IMR-90 (cell line): ENCODE data around the gene ADH1C.

Experiments
- MAFK ChIP-seq: IDR thresholded peaks from 2 replicates; pipeline ENCODE4 v1.6.1; 2012; ENCODE audit warnings: low read depth, low read length, improper control_type of control experiment
- MXI1 ChIP-seq: IDR thresholded peaks from 2 replicates; pipeline ENCODE4 v1.6.1; 2012; ENCODE audit warnings: low read depth, mild to moderate bottlenecking, low read length, moderate library complexity, borderline replicate concordance
- RCOR1 ChIP-seq: IDR thresholded peaks from 2 replicates; pipeline ENCODE4 v1.6.1; 2012; ENCODE audit warnings: mild to moderate bottlenecking, low read length, improper control_type of control experiment; ENCODE audit not compliant: insufficient replicate concordance
- SMC3 ChIP-seq: fragments of 150-350 bp; IDR thresholded peaks from 2 replicates; pipeline ENCODE4 v1.6.1; 2016; ENCODE audit warnings: low read depth, mild to moderate bottlenecking, antibody characterized with exemption, low read length, moderate library complexity
- TF ChIP-seq, protein P1 (sequence below): conservative IDR thresholded peaks from 2 replicates; pipeline ENCODE4 v1.5.1; 2012; ENCODE audit warnings: mild to moderate bottlenecking, low read depth, low read length, improper control_type of control experiment

- TF ChIP-seq, protein P1, sequence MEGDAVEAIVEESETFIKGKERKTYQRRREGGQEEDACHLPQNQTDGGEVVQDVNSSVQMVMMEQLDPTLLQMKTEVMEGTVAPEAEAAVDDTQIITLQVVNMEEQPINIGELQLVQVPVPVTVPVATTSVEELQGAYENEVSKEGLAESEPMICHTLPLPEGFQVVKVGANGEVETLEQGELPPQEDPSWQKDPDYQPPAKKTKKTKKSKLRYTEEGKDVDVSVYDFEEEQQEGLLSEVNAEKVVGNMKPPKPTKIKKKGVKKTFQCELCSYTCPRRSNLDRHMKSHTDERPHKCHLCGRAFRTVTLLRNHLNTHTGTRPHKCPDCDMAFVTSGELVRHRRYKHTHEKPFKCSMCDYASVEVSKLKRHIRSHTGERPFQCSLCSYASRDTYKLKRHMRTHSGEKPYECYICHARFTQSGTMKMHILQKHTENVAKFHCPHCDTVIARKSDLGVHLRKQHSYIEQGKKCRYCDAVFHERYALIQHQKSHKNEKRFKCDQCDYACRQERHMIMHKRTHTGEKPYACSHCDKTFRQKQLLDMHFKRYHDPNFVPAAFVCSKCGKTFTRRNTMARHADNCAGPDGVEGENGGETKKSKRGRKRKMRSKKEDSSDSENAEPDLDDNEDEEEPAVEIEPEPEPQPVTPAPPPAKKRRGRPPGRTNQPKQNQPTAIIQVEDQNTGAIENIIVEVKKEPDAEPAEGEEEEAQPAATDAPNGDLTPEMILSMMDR = no peak
- TF ChIP-seq SMC3 (no peak), RCOR1 (no peak), MAFK (no peak), MXI1 (no peak)
Measured at GRCh38 chr4:99382745-99383360, 30.3 kb upstream of the ADH1C start.
